Measurements from ENCODE around the gene ST6GALNAC6.

ST6GALNAC6 gene

GRCh38 chr9:127890053-127890452 is 9.3 kb downstream of the ST6GALNAC6 start:
- TF ChIP-seq, protein P1, sequence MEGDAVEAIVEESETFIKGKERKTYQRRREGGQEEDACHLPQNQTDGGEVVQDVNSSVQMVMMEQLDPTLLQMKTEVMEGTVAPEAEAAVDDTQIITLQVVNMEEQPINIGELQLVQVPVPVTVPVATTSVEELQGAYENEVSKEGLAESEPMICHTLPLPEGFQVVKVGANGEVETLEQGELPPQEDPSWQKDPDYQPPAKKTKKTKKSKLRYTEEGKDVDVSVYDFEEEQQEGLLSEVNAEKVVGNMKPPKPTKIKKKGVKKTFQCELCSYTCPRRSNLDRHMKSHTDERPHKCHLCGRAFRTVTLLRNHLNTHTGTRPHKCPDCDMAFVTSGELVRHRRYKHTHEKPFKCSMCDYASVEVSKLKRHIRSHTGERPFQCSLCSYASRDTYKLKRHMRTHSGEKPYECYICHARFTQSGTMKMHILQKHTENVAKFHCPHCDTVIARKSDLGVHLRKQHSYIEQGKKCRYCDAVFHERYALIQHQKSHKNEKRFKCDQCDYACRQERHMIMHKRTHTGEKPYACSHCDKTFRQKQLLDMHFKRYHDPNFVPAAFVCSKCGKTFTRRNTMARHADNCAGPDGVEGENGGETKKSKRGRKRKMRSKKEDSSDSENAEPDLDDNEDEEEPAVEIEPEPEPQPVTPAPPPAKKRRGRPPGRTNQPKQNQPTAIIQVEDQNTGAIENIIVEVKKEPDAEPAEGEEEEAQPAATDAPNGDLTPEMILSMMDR (conservative IDR thresholded peaks at IDR 0.05; ENCODE audit: low read depth): no peak
- ChIA-PET CTCF (interaction anchor here (1.7 kb wide), 1 partner anchor 20 kb away, joined by 11 read pairs; no protein-coding TSS in a partner anchor), POLR2A (ENCODE audit: low non-redundant PET) (no interaction called here)
- DNase-seq (ENCODE audit: low spot score): no peak
- peak overlapping the region; percentile 3 for H3K27ac ChIP-seq

- POLR2A ChIA-PET (ENCODE audit: low non-redundant PET): interaction anchor here (0.6 kb wide), 1 partner anchor 9 kb away, joined by 19 read pairs; no protein-coding TSS in a partner anchor
- TF ChIP-seq, protein P1 (conservative IDR thresholded peaks at IDR 0.05; ENCODE audit: low read depth): no peak
- CTCF ChIA-PET: interaction anchor here (1.0 kb wide), 1 partner anchor 10 kb away, joined by 3 read pairs; no protein-coding TSS in a partner anchor
Observed at GRCh38 chr9:127887792-127888191, 11.6 kb downstream of the ST6GALNAC6 start.

GRCh38 chr9:127886401-127886972 is 12.9 kb downstream of the ST6GALNAC6 start:
- DNase-seq (ENCODE audit: low spot score): peak; percentile 68

More at GRCh38 chr9:127887792-127888191, 11.6 kb downstream of the ST6GALNAC6 start:
- DNase-seq (ENCODE audit: low spot score): no peak
- H3K27ac ChIP-seq: peak overlapping the region; percentile 9

GRCh38 chr9:127885508-127886281 is 13.7 kb downstream of the ST6GALNAC6 start:
- H3K27ac ChIP-seq: peak overlapping the region; percentile 48
- TF ChIP-seq, protein P1 (conservative IDR thresholded peaks at IDR 0.05; ENCODE audit: low read depth): no peak
- ChIA-PET CTCF (interaction anchor here (0.5 kb wide), 1 partner anchor 17 kb away, joined by 5 read pairs; no protein-coding TSS in a partner anchor), POLR2A (ENCODE audit: low non-redundant PET) (no interaction called here)
- DNase-seq (ENCODE audit: low spot score): no peak

More at GRCh38 chr9:127886401-127886972, 12.9 kb downstream of the ST6GALNAC6 start:
- POLR2A ChIA-PET (ENCODE audit: low non-redundant PET): no interaction called here
- H3K27ac ChIP-seq: peak overlapping the region; percentile 48; the same call in 1 of the 2 replicates
- CTCF ChIA-PET: interaction anchor here (0.6 kb wide), 1 partner anchor 360 kb away, joined by 5 read pairs; no protein-coding TSS in a partner anchor
- TF ChIP-seq, protein P1 (conservative IDR thresholded peaks at IDR 0.05; ENCODE audit: low read depth): no peak

GRCh38 chr9:127884976-127885490 is 14.4 kb downstream of the ST6GALNAC6 start:
- POLR2A ChIA-PET (ENCODE audit: low non-redundant PET): no interaction called here
- CTCF ChIA-PET: interaction anchor here (0.6 to 1.5 kb wide), 2 partner anchors 15 to 41 kb away, joined by 3 to 4 read pairs; no protein-coding TSS in a partner anchor
- TF ChIP-seq, protein P1 (conservative IDR thresholded peaks at IDR 0.05; ENCODE audit: low read depth): no peak
- peak overlapping the region; percentile 48 for H3K27ac ChIP-seq
- DNase-seq (ENCODE audit: low spot score): no peak

DNA sequence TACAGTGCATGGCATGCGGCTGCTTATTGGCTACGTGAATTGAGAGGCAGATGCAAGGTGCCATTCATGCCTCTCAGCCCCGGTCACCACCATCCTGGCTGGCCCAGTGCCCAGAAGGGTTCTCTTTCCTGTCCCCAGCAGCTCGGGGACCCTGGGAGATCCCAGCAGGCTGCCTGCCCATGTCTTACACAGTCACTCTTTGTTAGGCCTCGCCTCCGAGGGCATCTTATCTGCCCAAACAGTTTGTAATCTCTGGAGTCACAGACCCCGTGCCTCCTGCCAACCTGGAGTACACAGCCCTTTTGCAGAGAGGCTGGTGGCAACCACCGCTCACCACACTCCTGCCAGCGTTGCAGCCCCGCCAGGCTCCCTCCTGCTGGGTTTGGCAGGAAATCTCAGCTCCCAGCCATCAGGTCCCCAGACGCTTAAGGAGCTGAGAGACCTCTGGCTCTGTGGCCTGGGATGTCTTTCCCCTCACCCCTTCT is 14.9 kb downstream of the ST6GALNAC6 start:
- H3K27ac ChIP-seq: peak overlapping the region; percentile 48
- CTCF ChIA-PET: interaction anchor here (0.6 to 1.5 kb wide), 2 partner anchors 15 to 41 kb away, joined by 3 to 4 read pairs; no protein-coding TSS in a partner anchor
- TF ChIP-seq, protein P1 (conservative IDR thresholded peaks at IDR 0.05; ENCODE audit: low read depth): no peak
- POLR2A ChIA-PET (ENCODE audit: low non-redundant PET): no interaction called here
- no peak for DNase-seq (ENCODE audit: low spot score)

Data from RWPE1 (cell line).